Nephron (organoid): Measurements from ENCODE around the gene MMP2.

Experiments used
- H3K27ac Mint-ChIP-seq, 3 experiments: 2 replicates each; pipeline ENCODE4 v1.8.0; 2020; ENCODE audit warnings: mixed read lengths in 3 of 3, mild to moderate bottlenecking in 2 of 3, moderate library complexity in 1 of 3
- H3K27me3 Mint-ChIP-seq: 2 replicates; pipeline ENCODE4 v1.8.0; 2021; ENCODE audit warnings: low read depth, mild to moderate bottlenecking, moderate library complexity, mixed read lengths
- H3K36me3 Mint-ChIP-seq: 2 replicates; pipeline ENCODE4 v1.8.0; 2020; ENCODE audit warnings: low read depth, mixed read lengths
- H3K4me1 Mint-ChIP-seq: 2 replicates; pipeline ENCODE4 v1.8.0; 2020; ENCODE audit warnings: mixed read lengths
- H3K4me3 Mint-ChIP-seq, 3 experiments: 2 replicates each; pipeline ENCODE4 v1.8.0; 2020; ENCODE audit warnings: mild to moderate bottlenecking in 3 of 3, mixed read lengths in 3 of 3, moderate library complexity in 2 of 3
- H3K9me3 Mint-ChIP-seq: 2 replicates; pipeline ENCODE4 v1.8.0; 2020; ENCODE audit warnings: mixed read lengths
- CTCF ChIP-seq, 3 experiments: fragments of 200-600 bp; sonication (generic); IDR thresholded peaks; one replicate each; pipeline ENCODE4 v1.5.0; 2021; ENCODE audit warnings: antibody characterized with exemption in 3 of 3; ENCODE audit not compliant: unreplicated experiment in 3 of 3

Gene MMP2

GRCh38 chr16:55500530-55501011, 21.6 kb downstream of the MMP2 start:
- Mint-ChIP-seq H3K9me3 (no peaks in the 10 kb centered on the region), H3K36me3 (peaks cover 46% of the 10 kb centered on the region), H3K27me3 (no peaks in the 10 kb centered on the region), H3K4me1 (peaks cover 59% of the 10 kb centered on the region), H3K27ac (peak overlapping the region; percentile 88 to 94 (median 88)), H3K4me3 (peak overlapping the region in 2 of 3 experiments; percentile 11 to 47)
- TF ChIP-seq CTCF (IDR thresholded peaks at IDR 0.05; ENCODE audit: unreplicated experiment in 3 of 3), result no peak

- Mint-ChIP-seq H3K27ac (peak overlapping the region; percentile 50 to 93 (median 88)), H3K4me3 (no peak overlapping the region), H3K9me3 (no peaks in the 10 kb centered on the region), H3K27me3 (no peaks in the 10 kb centered on the region), H3K36me3 (peaks cover 48% of the 10 kb centered on the region), H3K4me1 (peaks cover 50% of the 10 kb centered on the region)
- no peak for TF ChIP-seq CTCF (IDR thresholded peaks at IDR 0.05; ENCODE audit: unreplicated experiment in 3 of 3)
Measured at GRCh38 chr16:55501549-55502322, 22.7 kb downstream of the MMP2 start.

GRCh38 chr16:55502801-55503366, 23.9 kb downstream of the MMP2 start:
- peak overlapping the region; percentile 73 to 88 (median 86) for H3K27ac Mint-ChIP-seq
- peak overlapping the region in 1 of 3 experiments; percentile 35 for H3K4me3 Mint-ChIP-seq
- peaks cover 46% of the 10 kb centered on the region for H3K4me1 Mint-ChIP-seq
- no peaks in the 10 kb centered on the region for H3K27me3 Mint-ChIP-seq
- peaks cover 49% of the 10 kb centered on the region for H3K36me3 Mint-ChIP-seq
- no peaks in the 10 kb centered on the region for H3K9me3 Mint-ChIP-seq
- TF ChIP-seq CTCF (IDR thresholded peaks at IDR 0.05; ENCODE audit: unreplicated experiment in 3 of 3), result peak in 1 of 3 experiments; percentile 20

- TF ChIP-seq CTCF (IDR thresholded peaks at IDR 0.05; ENCODE audit: unreplicated experiment in 3 of 3), result no peak
- Mint-ChIP-seq H3K27me3 (no peaks in the 10 kb centered on the region), H3K4me3 (no peak overlapping the region)
Measured at GRCh38 chr16:55503726-55504550, 24.9 kb downstream of the MMP2 start.

GRCh38 chr16:55505333-55506015, 26.5 kb downstream of the MMP2 start:
- Mint-ChIP-seq H3K36me3 (peaks cover 44% of the 10 kb centered on the region), H3K27ac (no peak overlapping the region), H3K9me3 (peaks cover 2% of the 10 kb centered on the region), H3K27me3 (no peaks in the 10 kb centered on the region), H3K4me3 (no peak overlapping the region), H3K4me1 (peaks cover 39% of the 10 kb centered on the region)
- TF ChIP-seq CTCF (IDR thresholded peaks at IDR 0.05; ENCODE audit: unreplicated experiment in 3 of 3), result no peak

More at GRCh38 chr16:55503726-55504550, 24.9 kb downstream of the MMP2 start:
- Mint-ChIP-seq H3K4me1 (peaks cover 46% of the 10 kb centered on the region), H3K36me3 (peaks cover 46% of the 10 kb centered on the region), H3K27ac (peak overlapping the region; percentile 36 to 88 (median 56)), H3K9me3 (no peaks in the 10 kb centered on the region)
